ENCODE results near the gene ALS2CL.

Gene ALS2CL

GRCh38 chr3:46714728-46715506, 21.4 kb upstream of the ALS2CL start:
- H3K9me3 ChIP-seq: no peaks in the 10 kb centered on the region
- no peak overlapping the region for H3K4me3 ChIP-seq
- no peak overlapping the region for H3K27ac ChIP-seq
- TF ChIP-seq, protein P1, sequence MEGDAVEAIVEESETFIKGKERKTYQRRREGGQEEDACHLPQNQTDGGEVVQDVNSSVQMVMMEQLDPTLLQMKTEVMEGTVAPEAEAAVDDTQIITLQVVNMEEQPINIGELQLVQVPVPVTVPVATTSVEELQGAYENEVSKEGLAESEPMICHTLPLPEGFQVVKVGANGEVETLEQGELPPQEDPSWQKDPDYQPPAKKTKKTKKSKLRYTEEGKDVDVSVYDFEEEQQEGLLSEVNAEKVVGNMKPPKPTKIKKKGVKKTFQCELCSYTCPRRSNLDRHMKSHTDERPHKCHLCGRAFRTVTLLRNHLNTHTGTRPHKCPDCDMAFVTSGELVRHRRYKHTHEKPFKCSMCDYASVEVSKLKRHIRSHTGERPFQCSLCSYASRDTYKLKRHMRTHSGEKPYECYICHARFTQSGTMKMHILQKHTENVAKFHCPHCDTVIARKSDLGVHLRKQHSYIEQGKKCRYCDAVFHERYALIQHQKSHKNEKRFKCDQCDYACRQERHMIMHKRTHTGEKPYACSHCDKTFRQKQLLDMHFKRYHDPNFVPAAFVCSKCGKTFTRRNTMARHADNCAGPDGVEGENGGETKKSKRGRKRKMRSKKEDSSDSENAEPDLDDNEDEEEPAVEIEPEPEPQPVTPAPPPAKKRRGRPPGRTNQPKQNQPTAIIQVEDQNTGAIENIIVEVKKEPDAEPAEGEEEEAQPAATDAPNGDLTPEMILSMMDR (IDR thresholded peaks at IDR 0.05): no peak
- intact Hi-C loops (cut with DNase I; ENCODE audit: low total_unique reads): loop anchor here (10.0 kb wide), 1 partner anchor 120 kb away; no protein-coding TSS in a partner anchor
- peaks cover 0 to 21% of the 10 kb centered on the region in 2 donors for H3K27me3 ChIP-seq
- peaks cover 0 to 6% (median 0%) of the 10 kb centered on the region in 4 donors for H3K4me1 ChIP-seq
- no peaks in the 10 kb centered on the region for H3K36me3 ChIP-seq
- DNase-seq: no peak

GRCh38 chr3:46713898-46714552, 20.5 kb upstream of the ALS2CL start:
- H3K4me3 ChIP-seq: no peak overlapping the region
- H3K36me3 ChIP-seq: no peaks in the 10 kb centered on the region
- TF ChIP-seq, protein P1 (IDR thresholded peaks at IDR 0.05): no peak
- intact Hi-C loops (cut with DNase I; ENCODE audit: low total_unique reads): loop anchor here (10.0 kb wide), 1 partner anchor 121 kb away; no protein-coding TSS in a partner anchor
- H3K4me1 ChIP-seq: peaks cover 0 to 6% (median 0%) of the 10 kb centered on the region in 4 donors
- H3K27ac ChIP-seq: no peak overlapping the region
- peaks cover 0 to 21% of the 10 kb centered on the region in 2 donors for H3K27me3 ChIP-seq
- H3K9me3 ChIP-seq: no peaks in the 10 kb centered on the region
- peak; percentile 18 to 60 for DNase-seq

- TF ChIP-seq, protein P1 (IDR thresholded peaks at IDR 0.05): no peak
- no peaks in the 10 kb centered on the region for H3K9me3 ChIP-seq
Observed at GRCh38 chr3:46713050-46713897, 19.8 kb upstream of the ALS2CL start.

DNA sequence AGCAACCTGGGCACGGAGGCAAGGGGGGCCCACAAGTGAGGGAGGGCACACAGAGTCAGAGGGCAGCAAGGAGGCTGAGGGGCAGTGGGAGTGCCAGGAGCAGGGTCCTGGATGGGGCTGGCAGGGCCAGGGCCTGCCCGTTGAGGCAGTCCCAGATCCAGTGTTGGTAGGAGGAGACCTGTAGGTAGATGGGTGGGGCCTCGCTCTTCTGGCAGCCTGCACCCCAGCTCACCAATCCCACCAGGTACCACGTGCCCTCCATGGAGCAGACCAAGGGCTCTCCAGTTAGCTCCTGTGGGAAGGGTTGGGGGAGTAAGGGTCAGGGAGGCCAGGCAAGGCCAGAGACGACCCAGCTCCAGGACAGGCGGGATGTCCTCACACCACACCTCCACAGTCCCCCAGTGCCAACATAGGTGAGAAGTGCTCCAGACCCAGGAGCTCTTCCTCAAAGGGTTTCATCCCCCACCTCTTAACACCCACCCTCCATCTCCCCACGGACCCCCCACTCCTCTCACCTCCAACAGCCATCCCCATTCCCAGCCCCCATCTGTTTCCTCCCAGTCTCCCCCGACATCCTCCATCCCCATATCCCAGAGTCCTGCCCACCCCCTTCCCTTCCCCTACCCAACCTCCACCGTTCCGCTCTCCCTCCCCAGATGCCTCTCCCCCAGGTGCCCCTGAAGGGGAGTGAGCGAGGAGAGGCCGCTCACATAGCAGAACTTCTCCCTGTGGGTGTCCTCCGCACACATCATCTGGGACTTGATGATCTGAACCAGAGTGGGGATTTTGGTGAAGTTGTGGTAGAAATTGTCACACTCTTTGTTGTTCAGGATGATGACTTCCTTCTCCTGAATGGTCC, 18.9 kb upstream of the ALS2CL start:
- H3K27me3 ChIP-seq: peaks cover 0 to 8% of the 10 kb centered on the region in 2 donors

More at GRCh38 chr3:46713050-46713897, 19.8 kb upstream of the ALS2CL start:
- DNase-seq: peak in 1 of 2 donors; percentile 44
- H3K4me1 ChIP-seq: peaks cover 0 to 6% (median 0%) of the 10 kb centered on the region in 4 donors
- H3K27ac ChIP-seq: no peak overlapping the region
- intact Hi-C loops (cut with DNase I; ENCODE audit: low total_unique reads): loop anchor here (10.0 kb wide), 1 partner anchor 122 kb away; no protein-coding TSS in a partner anchor
- H3K4me3 ChIP-seq: no peak overlapping the region
- peaks cover 0 to 16% of the 10 kb centered on the region in 2 donors for H3K27me3 ChIP-seq
- no peaks in the 10 kb centered on the region for H3K36me3 ChIP-seq

More for the DNA sequence above, 18.9 kb upstream of the ALS2CL start:
- H3K4me1 ChIP-seq: no peaks in the 10 kb centered on the region
- DNase-seq: peak in 1 of 2 donors; percentile 42
- no peaks in the 10 kb centered on the region for H3K36me3 ChIP-seq
- intact Hi-C loops (cut with DNase I; ENCODE audit: low total_unique reads): loop anchor here (10.0 kb wide), 1 partner anchor 122 kb away; no protein-coding TSS in a partner anchor
- no peak overlapping the region for H3K4me3 ChIP-seq
- no peak overlapping the region for H3K27ac ChIP-seq
- TF ChIP-seq, protein P1 (IDR thresholded peaks at IDR 0.05): no peak
- H3K9me3 ChIP-seq: no peaks in the 10 kb centered on the region
